MCF 10A (cell line): ENCODE measurements around the gene ITGA1. TPM values are rescaled to one million over a fixed set of nuclear protein-coding genes. Genes with fewer than 3 reads are reported as not detected.

Source experiments
- BruUV-seq: library from RNA; stranded (reverse); fragments of 400-500 nt; replicated peaks from 2 replicates; lab custom pipeline; 2021; lab: Mats Ljungman, UMichigan
- CTCF ChIA-PET: fragments of 300-600 bp; sonication (Branson Sonifier 250); formaldehyde crosslinking; extraction: SDS; loops from one replicate; lab custom pipeline; 2021; ENCODE audit warnings: antibody characterized with exemption, inconsistent platforms; lab: Yijun Ruan, JAX
- POLR2A ChIA-PET: fragments of 300-600, 350-650 bp; sonication (Branson Sonifier 250); formaldehyde crosslinking; extraction: SDS; loops from one replicate; lab custom pipeline; 2020; ENCODE audit warnings: antibody characterized with exemption, inconsistent platforms; lab: Yijun Ruan, JAX
- DNase-seq: peaks from one replicate; pipeline ENCODE4 v3.0.0-alpha.2; 2018; ENCODE audit not compliant: unreplicated experiment
- H3K27ac Mint-ChIP-seq: one replicate; pipeline ENCODE4 v1.8.0; 2022; ENCODE audit warnings: mild to moderate bottlenecking, low read depth, mixed read lengths; ENCODE audit not compliant: unreplicated experiment
- H3K27me3 Mint-ChIP-seq: one replicate; pipeline ENCODE4 v1.8.0; 2022; ENCODE audit warnings: mixed read lengths; ENCODE audit not compliant: insufficient read depth, unreplicated experiment
- H3K36me3 Mint-ChIP-seq: one replicate; pipeline ENCODE4 v1.8.0; 2022; ENCODE audit warnings: mild to moderate bottlenecking, moderate library complexity, mixed read lengths; ENCODE audit not compliant: insufficient read depth, unreplicated experiment
- H3K4me1 Mint-ChIP-seq: one replicate; pipeline ENCODE4 v1.8.0; 2022; ENCODE audit warnings: mixed read lengths; ENCODE audit not compliant: insufficient read depth, unreplicated experiment
- H3K4me3 Mint-ChIP-seq: one replicate; pipeline ENCODE4 v1.8.0; 2022; ENCODE audit warnings: mild to moderate bottlenecking, moderate library complexity, mixed read lengths; ENCODE audit not compliant: unreplicated experiment
- H3K9me3 Mint-ChIP-seq: one replicate; pipeline ENCODE4 v1.8.0; 2022; ENCODE audit warnings: mixed read lengths; ENCODE audit not compliant: unreplicated experiment
- CTCF ChIP-seq: fragments of 200-600 bp; IDR thresholded peaks from one replicate; pipeline ENCODE4 v1.8.0; 2022; ENCODE audit warnings: antibody characterized with exemption, mild to moderate bottlenecking; ENCODE audit not compliant: unreplicated experiment
- intact Hi-C: fragments of 100-400 bp; cut with micrococcal nuclease; formaldehyde crosslinking; loops from 2 replicates; pipeline ENCODE4 v1.14.1; 2022
- total RNA-seq: library from RNA; stranded (reverse); gene quantifications from 2 replicates; pipeline ENCODE4 v1.2.3, GENCODE V29; 2022

ITGA1 gene
- total RNA-seq, 1 experiment from 2014 or later = 7.7 TPM

DNA sequence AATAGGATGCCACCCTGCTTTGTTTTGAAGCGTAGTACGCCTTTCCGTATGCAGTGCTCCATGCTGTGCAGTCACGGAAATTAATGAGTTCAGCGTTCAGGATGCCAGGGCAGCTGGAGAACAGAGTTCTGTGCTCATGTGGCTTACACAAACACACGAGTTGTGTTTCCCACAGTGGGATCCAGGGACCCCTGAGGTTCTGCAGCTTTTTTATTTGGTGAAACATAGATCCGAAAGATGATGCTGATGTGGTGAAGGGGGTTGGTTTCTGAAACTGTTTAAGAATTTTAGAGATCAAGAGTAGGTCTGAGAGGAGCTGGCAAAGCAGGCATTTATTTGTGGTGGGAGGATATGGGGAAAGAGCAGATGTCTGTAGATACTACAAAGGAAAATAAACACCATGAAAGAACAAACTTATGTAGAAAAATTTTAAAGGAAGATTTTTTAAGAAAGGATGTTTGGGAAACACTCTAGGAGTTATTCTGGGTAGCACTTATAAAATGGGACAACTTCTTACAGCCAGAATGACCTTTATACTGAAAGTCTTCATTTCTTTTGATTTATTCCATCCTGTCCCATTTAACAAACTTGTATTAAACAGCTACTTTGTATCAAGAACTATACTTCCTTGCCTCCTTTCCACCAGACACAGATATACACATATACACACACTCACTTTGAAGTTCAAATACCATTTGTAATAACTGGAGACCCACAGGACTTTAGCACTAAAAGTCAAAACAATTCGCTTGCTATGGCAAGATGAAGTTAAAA lies 52.7 kb downstream of the ITGA1 start:
- no peak for TF ChIP-seq CTCF
- peaks cover 16% of the 10 kb centered on the region for H3K4me1 Mint-ChIP-seq
- no peak overlapping the region for H3K4me3 Mint-ChIP-seq
- no peaks in the 10 kb centered on the region for H3K27me3 Mint-ChIP-seq
- H3K36me3 Mint-ChIP-seq = no peaks in the 10 kb centered on the region
- POLR2A ChIA-PET = no interaction called here
- H3K27ac Mint-ChIP-seq = no peak overlapping the region
- no TSS peak for BruUV-seq
- CTCF ChIA-PET = interaction anchor here (0.6 to 1.3 kb wide), 4 partner anchors 10 to 75 kb away, joined by 3 to 6 read pairs (median 4); no protein-coding TSS in a partner anchor
- no peaks in the 10 kb centered on the region for H3K9me3 Mint-ChIP-seq
- no peak for DNase-seq
- intact Hi-C loops = no loop called here

- no peak overlapping the region for H3K27ac Mint-ChIP-seq
- intact Hi-C loops = no loop called here
- TF ChIP-seq CTCF = no peak
- CTCF ChIA-PET = interaction anchor here (1.3 kb wide), 1 partner anchor 9 kb away, joined by 5 read pairs; no protein-coding TSS in a partner anchor
- H3K9me3 Mint-ChIP-seq = no peaks in the 10 kb centered on the region
- peaks cover 16% of the 10 kb centered on the region for H3K4me1 Mint-ChIP-seq
- no peaks in the 10 kb centered on the region for H3K36me3 Mint-ChIP-seq
- no peak overlapping the region for H3K4me3 Mint-ChIP-seq
- POLR2A ChIA-PET = no interaction called here
- BruUV-seq = no TSS peak
- H3K27me3 Mint-ChIP-seq = no peaks in the 10 kb centered on the region
- no peak for DNase-seq
Measured at GRCh38 chr5:52841114-52841513, 53.4 kb downstream of the ITGA1 start.

GRCh38 chr5:52842111-52842510 lies 54.4 kb downstream of the ITGA1 start:
- H3K4me1 Mint-ChIP-seq = peaks cover 22% of the 10 kb centered on the region
- POLR2A ChIA-PET = no interaction called here
- intact Hi-C loops = no loop called here
- no peaks in the 10 kb centered on the region for H3K36me3 Mint-ChIP-seq
- no TSS peak for BruUV-seq
- no peak overlapping the region for H3K4me3 Mint-ChIP-seq
- no peak for DNase-seq
- no peaks in the 10 kb centered on the region for H3K9me3 Mint-ChIP-seq
- TF ChIP-seq CTCF = no peak
- no peak overlapping the region for H3K27ac Mint-ChIP-seq
- no peaks in the 10 kb centered on the region for H3K27me3 Mint-ChIP-seq
- CTCF ChIA-PET = interaction anchor here (0.6 to 2.3 kb wide), 4 partner anchors 10 to 1471 kb away, joined by 3 to 11 read pairs (median 4); no protein-coding TSS in a partner anchor

DNA sequence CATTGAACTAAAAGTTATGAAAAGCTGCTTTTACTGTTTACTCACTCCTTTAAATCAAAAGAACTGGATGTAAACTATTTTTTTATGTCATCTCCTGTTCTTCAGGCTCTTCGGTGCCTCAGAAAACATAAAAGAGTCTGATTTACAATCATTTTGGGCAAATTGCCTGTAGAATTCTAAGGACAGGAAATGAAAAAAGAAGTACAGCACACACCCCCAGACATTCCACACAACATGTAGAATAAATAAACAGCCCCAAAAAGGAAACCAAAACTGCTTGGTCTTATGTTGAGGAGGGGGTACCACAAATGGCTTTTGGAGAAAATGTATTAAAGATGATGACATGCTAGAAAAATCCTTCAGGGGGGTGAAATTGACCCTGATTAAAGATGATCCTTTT lies 57.2 kb downstream of the ITGA1 start:
- CTCF ChIA-PET = no interaction called here
- intact Hi-C loops = no loop called here
- POLR2A ChIA-PET = interaction anchor here (0.7 kb wide), 1 partner anchor 55 kb away, joined by 3 read pairs; no protein-coding TSS in a partner anchor
- Mint-ChIP-seq H3K9me3 (no peaks in the 10 kb centered on the region), H3K36me3 (no peaks in the 10 kb centered on the region), H3K4me3 (no peak overlapping the region), H3K27ac (no peak overlapping the region), H3K27me3 (no peaks in the 10 kb centered on the region), H3K4me1 (peaks cover 16% of the 10 kb centered on the region)
- no TSS peak for BruUV-seq
- no peak for TF ChIP-seq CTCF
- no peak for DNase-seq
